Gastroesophageal sphincter (tissue), 4 donors: ENCODE measurements around the gene CES2. TPM values are rescaled to one million over a fixed set of nuclear protein-coding genes. Genes with fewer than 3 reads are reported as not detected.
A peak's percentile ranks its signal among the peaks of the same experiment; 100 is the strongest.

Experiments used
- ATAC-seq: fragments of 150-250 bp; one replicate; pipeline ENCODE4 v1.9.1; 2016; ENCODE audit warnings: mild to moderate bottlenecking, moderate library complexity
- H3K27ac ChIP-seq, 4 donors: fragments of 200-600 bp; sonication (generic) in 3 of 4; 1 replicate in 3 of 4; 2 replicates in 1 of 4; pipeline ENCODE4 v1.5.1; 2016 to 2019
- H3K27me3 ChIP-seq: fragments of 200-600 bp; sonication (generic); one replicate; pipeline ENCODE4 v1.5.1; 2019
- H3K36me3 ChIP-seq, 2 donors: fragments of 200-600 bp; sonication (generic); one replicate each; pipeline ENCODE4 v1.5.1; 2019; ENCODE audit warnings: control low read depth in 1 of 2
- H3K4me1 ChIP-seq, 3 donors: fragments of 200-600 bp; sonication (generic); 1 replicate in 2 of 3; 2 replicates in 1 of 3; pipeline ENCODE4 v1.5.1; 2016 to 2019; ENCODE audit warnings: control low read depth in 2 of 3
- H3K4me3 ChIP-seq, 2 donors: fragments of 200-600 bp; sonication (generic); one replicate each; pipeline ENCODE4 v1.5.1; 2019; ENCODE audit warnings: mild to moderate bottlenecking in 1 of 2, moderate library complexity in 1 of 2
- H3K9me3 ChIP-seq, 3 donors: fragments of 200-600 bp; sonication (generic); one replicate each; pipeline ENCODE4 v1.5.1; 2017 to 2019; ENCODE audit warnings: control low read depth in 2 of 3
- EP300 ChIP-seq: sonication (generic); formaldehyde crosslinking; IDR thresholded peaks from one replicate; pipeline ENCODE4 v1.6.1; 2017; ENCODE audit warnings: antibody characterized with exemption, mild to moderate bottlenecking
- POLR2A ChIP-seq, 2 donors: fragments of 450-650 bp; IDR thresholded peaks; one replicate each; pipeline ENCODE4 v1.6.1; 2017; ENCODE audit warnings: antibody characterized with exemption in 2 of 2, mild to moderate bottlenecking in 2 of 2, moderate library complexity in 1 of 2
- POLR2AphosphoS5 ChIP-seq: sonication (generic); formaldehyde crosslinking; IDR thresholded peaks from one replicate; pipeline ENCODE4 v1.6.1; 2017; ENCODE audit warnings: antibody characterized with exemption
- WGBS, 2 donors: methylation state at CpG; one replicate each; pipeline ENCODE4 v1.1.5; 2018; ENCODE audit warnings: low coverage in 1 of 2; 5-methylcytosine and 5-hydroxymethylcytosine counted together
- total RNA-seq, 4 donors: library from RNA; depleted of rRNA; stranded (reverse); fragments of >200 nt; gene quantifications; one replicate each; pipeline ENCODE4 v1.1.0, GENCODE V29; 2016
- TF ChIP-seq, protein P1 (sequence below), 4 experiments: fragments of 200-600 bp in 2 of 4; fragments of 450-650 bp in 2 of 4; sonication (generic) in 1 of 4; IDR thresholded peaks; one replicate each; pipeline ENCODE4 v1.5.1; 2017 to 2019; ENCODE audit warnings: antibody characterized with exemption in 4 of 4, mild to moderate bottlenecking in 2 of 4, moderate library complexity in 2 of 4

The CES2 gene, protein sequence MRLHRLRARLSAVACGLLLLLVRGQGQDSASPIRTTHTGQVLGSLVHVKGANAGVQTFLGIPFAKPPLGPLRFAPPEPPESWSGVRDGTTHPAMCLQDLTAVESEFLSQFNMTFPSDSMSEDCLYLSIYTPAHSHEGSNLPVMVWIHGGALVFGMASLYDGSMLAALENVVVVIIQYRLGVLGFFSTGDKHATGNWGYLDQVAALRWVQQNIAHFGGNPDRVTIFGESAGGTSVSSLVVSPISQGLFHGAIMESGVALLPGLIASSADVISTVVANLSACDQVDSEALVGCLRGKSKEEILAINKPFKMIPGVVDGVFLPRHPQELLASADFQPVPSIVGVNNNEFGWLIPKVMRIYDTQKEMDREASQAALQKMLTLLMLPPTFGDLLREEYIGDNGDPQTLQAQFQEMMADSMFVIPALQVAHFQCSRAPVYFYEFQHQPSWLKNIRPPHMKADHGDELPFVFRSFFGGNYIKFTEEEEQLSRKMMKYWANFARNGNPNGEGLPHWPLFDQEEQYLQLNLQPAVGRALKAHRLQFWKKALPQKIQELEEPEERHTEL
- 10 to 100 TPM; 25.9 to 32.6 (median 26.3) TPM for total RNA-seq

DNA sequence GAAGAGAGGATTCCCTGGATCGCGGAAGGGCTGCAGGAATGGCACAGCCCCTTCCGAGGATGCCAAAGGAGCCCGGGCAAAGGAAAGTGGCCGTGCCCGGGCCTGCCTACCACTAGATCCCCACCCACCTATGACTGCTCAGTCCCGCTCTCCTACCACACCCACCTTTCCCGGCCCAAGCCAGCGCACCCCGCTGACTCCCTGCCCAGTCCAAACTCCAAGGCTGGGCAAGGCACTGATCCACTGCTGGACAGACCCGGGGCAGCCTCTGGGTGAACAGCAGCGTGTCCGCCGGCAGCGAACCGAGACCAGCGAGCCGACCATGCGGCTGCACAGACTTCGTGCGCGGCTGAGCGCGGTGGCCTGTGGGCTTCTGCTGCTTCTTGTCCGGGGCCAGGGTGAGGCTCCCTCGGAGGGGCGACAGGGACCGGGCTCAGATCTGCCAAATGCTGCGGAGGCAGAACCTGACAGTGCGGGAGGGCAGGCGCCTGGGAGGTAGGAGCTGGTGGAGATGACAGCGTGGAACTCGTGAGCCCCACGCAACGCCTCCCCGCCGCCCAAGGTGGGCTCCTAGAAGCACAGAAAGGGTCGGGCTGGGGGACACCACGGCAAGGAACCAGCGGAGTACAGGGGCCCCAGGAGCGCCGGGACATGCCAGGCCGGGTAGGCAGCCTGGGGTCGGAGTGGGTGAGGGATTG lies at the start of gene CES2:
Gene CES2, plus strand, starts transcription at position 203 of the 698 bp plus-strand sequence. Its CDS starts 120 bp downstream, at position 323.
- ATAC-seq: peak; percentile 45
- WGBS, 2 donors: 0 to 31% methylated on average over 1 to 12 of the region's 44 CpGs
- TF ChIP-seq POLR2AphosphoS5 (no peak), POLR2A (IDR thresholded peaks at IDR 0.05) (no peak), EP300 (no peak)
- TF ChIP-seq, protein P1, sequence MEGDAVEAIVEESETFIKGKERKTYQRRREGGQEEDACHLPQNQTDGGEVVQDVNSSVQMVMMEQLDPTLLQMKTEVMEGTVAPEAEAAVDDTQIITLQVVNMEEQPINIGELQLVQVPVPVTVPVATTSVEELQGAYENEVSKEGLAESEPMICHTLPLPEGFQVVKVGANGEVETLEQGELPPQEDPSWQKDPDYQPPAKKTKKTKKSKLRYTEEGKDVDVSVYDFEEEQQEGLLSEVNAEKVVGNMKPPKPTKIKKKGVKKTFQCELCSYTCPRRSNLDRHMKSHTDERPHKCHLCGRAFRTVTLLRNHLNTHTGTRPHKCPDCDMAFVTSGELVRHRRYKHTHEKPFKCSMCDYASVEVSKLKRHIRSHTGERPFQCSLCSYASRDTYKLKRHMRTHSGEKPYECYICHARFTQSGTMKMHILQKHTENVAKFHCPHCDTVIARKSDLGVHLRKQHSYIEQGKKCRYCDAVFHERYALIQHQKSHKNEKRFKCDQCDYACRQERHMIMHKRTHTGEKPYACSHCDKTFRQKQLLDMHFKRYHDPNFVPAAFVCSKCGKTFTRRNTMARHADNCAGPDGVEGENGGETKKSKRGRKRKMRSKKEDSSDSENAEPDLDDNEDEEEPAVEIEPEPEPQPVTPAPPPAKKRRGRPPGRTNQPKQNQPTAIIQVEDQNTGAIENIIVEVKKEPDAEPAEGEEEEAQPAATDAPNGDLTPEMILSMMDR (IDR thresholded peaks at IDR 0.05): no peak
- Histone ChIP-seq H3K36me3 (peaks cover 0 to 57% of the 10 kb centered on the region in 2 donors), H3K4me1 (peaks cover 5 to 54% (median 29%) of the 10 kb centered on the region in 3 donors), H3K4me3 (peak within 1 kb of the TSS; percentile 97), H3K9me3 (no peaks in the 10 kb centered on the region), H3K27ac (peak within 1 kb of the TSS; percentile 88 to 98 (median 97)), H3K27me3 (no peaks in the 10 kb centered on the region)

DNA sequence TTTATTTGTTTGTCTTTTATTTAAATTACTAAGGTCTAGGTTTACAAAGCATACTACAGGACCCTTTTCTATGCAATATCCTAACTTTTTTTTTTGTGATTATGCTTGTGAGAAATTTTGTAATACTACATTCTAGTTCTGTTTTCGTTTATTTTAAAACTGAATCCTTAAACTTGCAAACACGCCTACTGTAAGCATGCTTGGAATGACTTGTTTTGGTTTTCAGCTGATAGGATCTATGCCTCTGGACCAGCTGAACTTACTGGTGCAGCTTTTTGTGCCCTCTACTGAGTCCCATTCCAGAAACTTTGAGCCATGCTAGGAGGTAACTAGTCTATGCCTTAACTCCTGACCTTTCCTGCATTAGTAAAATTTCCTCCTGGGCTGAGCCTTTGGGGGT lies 49.0 kb upstream of the CES2 start:
- no peak for ATAC-seq
- Histone ChIP-seq H3K4me3 (no peak overlapping the region), H3K4me1 (peaks cover 0 to 10% (median 0%) of the 10 kb centered on the region in 3 donors), H3K27ac (no peak overlapping the region), H3K9me3 (no peaks in the 10 kb centered on the region), H3K36me3 (peaks cover 0 to 48% of the 10 kb centered on the region in 2 donors), H3K27me3 (no peaks in the 10 kb centered on the region)
- no peak for TF ChIP-seq POLR2AphosphoS5
- no peak for TF ChIP-seq EP300
- TF ChIP-seq, protein P1 (IDR thresholded peaks at IDR 0.05): no peak
- TF ChIP-seq POLR2A (IDR thresholded peaks at IDR 0.05): no peak
- WGBS, 2 donors: 45 to 64% methylated on average over 2 of the region's 2 CpGs

GRCh38 chr16:66886914-66887313 lies 48.4 kb upstream of the CES2 start:
- Histone ChIP-seq H3K9me3 (no peaks in the 10 kb centered on the region), H3K4me3 (no peak overlapping the region), H3K36me3 (peaks cover 0 to 50% of the 10 kb centered on the region in 2 donors), H3K27ac (no peak overlapping the region), H3K27me3 (no peaks in the 10 kb centered on the region), H3K4me1 (peaks cover 0 to 4% (median 0%) of the 10 kb centered on the region in 3 donors)
- 68 to 83% methylated on average over 1 to 2 of the region's 3 CpGs for WGBS, 2 donors
- TF ChIP-seq, protein P1 (IDR thresholded peaks at IDR 0.05): no peak
- TF ChIP-seq POLR2A (IDR thresholded peaks at IDR 0.05) (no peak), EP300 (no peak), POLR2AphosphoS5 (no peak)
- ATAC-seq: no peak

DNA sequence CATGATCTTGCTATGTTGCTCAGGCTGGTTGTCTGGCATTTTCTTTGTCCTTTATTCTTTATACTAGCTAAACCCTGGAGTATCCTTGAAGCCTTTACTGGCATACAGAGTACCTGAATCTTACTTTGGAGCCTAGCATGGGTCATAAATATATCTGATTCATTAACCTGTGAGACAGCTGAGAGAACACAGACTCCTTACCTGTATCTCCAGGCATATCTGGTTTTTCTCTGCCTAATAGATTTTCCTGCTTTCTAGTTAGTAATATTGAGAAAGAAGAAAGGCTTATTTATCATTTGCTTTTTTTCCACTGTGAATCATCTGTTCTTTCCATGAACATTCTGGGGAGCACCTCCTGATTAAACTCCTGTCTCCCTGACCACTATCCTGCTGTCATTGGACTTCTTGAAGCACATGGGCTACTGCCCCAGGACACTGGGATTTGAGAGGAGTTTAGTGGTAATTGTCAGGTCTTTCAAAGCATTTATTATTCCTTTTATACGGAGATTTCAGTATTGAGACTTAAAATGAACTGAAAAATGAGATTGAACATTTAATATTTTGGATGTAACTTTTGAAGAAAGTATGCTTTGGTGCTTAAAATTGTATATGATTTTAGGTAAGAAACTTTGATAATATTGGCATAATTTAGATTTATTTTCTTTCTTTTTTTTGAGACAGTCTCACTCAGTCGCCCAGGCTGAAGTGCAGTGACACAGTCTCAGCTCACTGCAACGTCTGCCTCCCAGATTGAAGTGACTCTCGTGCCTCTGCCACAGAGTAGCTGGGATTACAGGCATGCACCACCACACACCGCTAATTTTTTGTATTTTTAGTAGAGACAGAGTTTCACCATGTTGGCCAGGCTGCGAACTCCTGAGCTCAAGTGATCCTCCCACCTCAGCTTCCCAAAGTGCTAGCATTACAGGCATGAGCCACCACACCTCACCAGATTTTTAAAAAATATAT lies 46.4 kb upstream of the CES2 start:
- H3K4me3 ChIP-seq: no peak overlapping the region
- peaks cover 0 to 42% of the 10 kb centered on the region in 2 donors for H3K36me3 ChIP-seq
- H3K27me3 ChIP-seq: no peaks in the 10 kb centered on the region
- H3K27ac ChIP-seq: no peak overlapping the region
- no peaks in the 10 kb centered on the region for H3K9me3 ChIP-seq
- TF ChIP-seq, protein P1 (IDR thresholded peaks at IDR 0.05): no peak
- no peak for TF ChIP-seq POLR2AphosphoS5
- no peaks in the 10 kb centered on the region for H3K4me1 ChIP-seq
- 90 to 91% methylated on average over 6 of the region's 6 CpGs for WGBS, 2 donors
- no peak for ATAC-seq
